Measurements from ENCODE around the gene ETNK1.
"Not testable (repeated sequence)": the region's sequence is repeated elsewhere in the genome, so short reads cannot be mapped to it uniquely, and the experiment has no call there.

Gene ETNK1

DNA sequence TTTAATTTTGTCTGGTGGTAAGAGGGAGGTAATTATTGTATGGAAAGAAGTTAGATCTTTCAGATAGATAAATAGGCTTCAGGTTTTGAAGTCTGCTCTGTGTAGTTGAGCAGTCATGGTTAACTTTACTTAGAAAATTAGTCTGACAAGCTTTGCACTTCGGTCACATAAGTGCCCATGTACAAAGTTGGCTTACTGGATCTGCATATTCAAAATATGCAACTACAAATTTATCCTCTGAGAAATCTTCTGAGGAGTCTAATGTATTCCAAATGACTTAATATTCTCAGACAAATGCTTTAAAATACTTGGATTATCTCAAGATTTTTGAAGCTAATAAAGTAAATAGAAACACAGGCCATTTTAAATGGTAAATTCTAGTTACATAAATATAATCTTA is 61.2 kb downstream of the ETNK1 start:
- Histone ChIP-seq H3K4me1 (ENCODE audit: insufficient read depth, low read length) (no peaks in the 10 kb centered on the region), H3K9ac (ENCODE audit: low read depth, low read length) (no peak overlapping the region), H3K9me3 (ENCODE audit: control insufficient read depth, insufficient read depth, low read length) (no peaks in the 10 kb centered on the region)

GRCh38 chr12:22687361-22688076 is 62.5 kb downstream of the ETNK1 start:
- Histone ChIP-seq H3K4me1 (ENCODE audit: insufficient read depth, low read length) (no peaks in the 10 kb centered on the region), H3K9ac (ENCODE audit: low read depth, low read length) (no peak overlapping the region), H3K9me3 (ENCODE audit: control insufficient read depth, insufficient read depth, low read length) (peaks cover under 1% of the 10 kb centered on the region), H3K36me3 (ENCODE audit: insufficient read depth, low read length) (no peaks in the 10 kb centered on the region)

More for the DNA sequence above, 61.2 kb downstream of the ETNK1 start:
- no peaks in the 10 kb centered on the region for H3K36me3 ChIP-seq (ENCODE audit: insufficient read depth, low read length)

DNA sequence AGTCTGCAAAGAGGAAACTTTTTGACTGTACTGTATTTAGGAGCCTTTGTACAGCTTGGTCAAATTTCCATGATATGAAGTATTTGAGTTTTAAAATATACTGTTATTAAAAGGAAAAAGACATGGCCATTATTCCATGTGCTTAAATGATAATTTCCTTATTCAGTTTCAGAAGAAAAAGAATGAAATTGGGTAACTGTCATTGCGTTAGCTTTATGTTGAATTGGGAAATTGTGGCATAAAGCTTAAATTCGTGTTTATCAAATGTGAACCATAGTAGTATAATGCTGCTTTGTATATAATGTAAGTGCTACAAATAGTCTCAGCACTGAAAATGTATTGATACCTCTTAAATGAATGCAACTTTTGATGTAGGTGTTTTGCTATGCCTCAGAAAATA is 64.9 kb downstream of the ETNK1 start:
- Histone ChIP-seq H3K36me3 (ENCODE audit: insufficient read depth, low read length) (no peaks in the 10 kb centered on the region), H3K9me3 (ENCODE audit: control insufficient read depth, insufficient read depth, low read length) (peaks cover 11% of the 10 kb centered on the region), H3K4me1 (ENCODE audit: insufficient read depth, low read length) (no peaks in the 10 kb centered on the region), H3K9ac (ENCODE audit: low read depth, low read length) (no peak overlapping the region)

DNA sequence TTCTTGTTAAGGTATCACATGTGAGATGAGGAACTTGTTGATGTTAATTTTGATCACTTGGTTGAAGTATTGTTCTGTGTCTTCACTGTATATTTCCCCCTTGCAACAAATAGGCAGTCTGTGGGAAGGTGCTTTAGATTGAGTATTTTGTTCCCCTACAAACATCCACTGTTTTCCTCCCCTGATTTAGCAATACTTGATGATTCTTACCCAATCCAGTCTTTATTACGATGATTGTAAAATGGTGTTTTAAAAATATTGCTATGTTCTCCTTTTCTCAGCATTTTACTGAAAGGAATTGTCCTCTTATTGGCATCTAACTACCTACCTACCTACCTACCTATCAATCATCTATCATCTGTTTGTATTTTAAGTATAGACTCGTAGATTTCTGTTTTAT is 66.3 kb downstream of the ETNK1 start:
- no peaks in the 10 kb centered on the region for H3K4me1 ChIP-seq (ENCODE audit: insufficient read depth, low read length)

DNA sequence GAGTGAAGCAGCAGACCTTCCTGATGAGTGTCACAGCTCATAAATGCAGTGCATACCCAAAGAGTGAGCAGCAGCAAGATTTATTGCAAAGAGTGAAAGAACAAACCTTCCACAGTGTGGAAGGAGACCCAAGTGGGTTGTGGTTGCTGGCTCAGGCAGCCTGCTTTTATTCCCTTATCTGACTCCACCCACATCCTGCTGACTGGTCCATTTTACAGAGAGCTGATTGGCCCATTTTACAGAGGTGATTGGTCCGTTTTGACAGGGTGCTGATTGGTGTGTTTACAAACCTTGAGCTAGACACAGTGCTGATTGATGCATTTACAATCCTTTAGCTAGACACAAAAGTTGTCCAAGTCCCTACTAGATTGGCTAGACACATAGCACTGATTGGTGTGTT is 67.5 kb downstream of the ETNK1 start:
- H3K36me3 ChIP-seq (ENCODE audit: insufficient read depth, low read length); H3K4me1 ChIP-seq (ENCODE audit: insufficient read depth, low read length); H3K9ac ChIP-seq (ENCODE audit: low read depth, low read length): not testable (repeated sequence)
- peaks cover 11% of the 10 kb centered on the region for H3K9me3 ChIP-seq (ENCODE audit: control insufficient read depth, insufficient read depth, low read length)

More for the DNA sequence above, 66.3 kb downstream of the ETNK1 start:
- H3K9ac ChIP-seq (ENCODE audit: low read depth, low read length) = no peak overlapping the region
- no peaks in the 10 kb centered on the region for H3K36me3 ChIP-seq (ENCODE audit: insufficient read depth, low read length)
- peaks cover 11% of the 10 kb centered on the region for H3K9me3 ChIP-seq (ENCODE audit: control insufficient read depth, insufficient read depth, low read length)

DNA sequence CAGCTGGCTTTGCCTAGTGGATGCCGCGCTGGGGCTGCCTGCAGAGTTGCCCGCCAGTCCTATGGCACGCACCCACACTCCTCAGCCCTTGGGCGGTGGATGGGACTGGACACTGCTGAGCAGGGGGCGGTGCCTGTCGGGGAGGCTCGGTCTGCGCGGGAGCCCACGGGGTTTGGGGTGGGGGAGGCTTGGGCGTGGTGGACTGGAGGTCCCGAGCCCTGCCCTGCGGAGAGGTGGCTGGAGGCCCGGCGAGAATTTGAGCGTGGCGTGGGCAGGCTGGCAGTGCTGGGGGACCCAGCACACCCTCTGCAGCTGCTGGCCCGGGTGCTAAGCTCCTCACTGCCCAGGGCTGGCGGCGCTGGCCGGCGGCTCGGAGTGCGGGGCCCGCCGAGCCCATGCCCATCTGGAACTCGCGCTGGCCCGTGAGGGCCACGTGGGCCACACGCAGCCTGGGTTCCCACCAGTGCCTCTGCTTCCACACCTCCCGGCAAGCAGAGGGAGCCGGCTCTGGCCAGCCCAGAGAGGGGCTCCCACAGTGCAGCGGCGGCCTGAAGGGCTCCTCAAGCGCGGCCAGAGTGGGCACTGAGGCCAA is 68.1 kb downstream of the ETNK1 start:
- Histone ChIP-seq H3K9ac (ENCODE audit: low read depth, low read length) (no peak overlapping the region), H3K4me1 (ENCODE audit: insufficient read depth, low read length) (peaks cover 4% of the 10 kb centered on the region; the same call in 1 of the 2 replicates), H3K36me3 (ENCODE audit: insufficient read depth, low read length) (no peaks in the 10 kb centered on the region), H3K9me3 (ENCODE audit: control insufficient read depth, insufficient read depth, low read length) (peaks cover 11% of the 10 kb centered on the region)

DNA sequence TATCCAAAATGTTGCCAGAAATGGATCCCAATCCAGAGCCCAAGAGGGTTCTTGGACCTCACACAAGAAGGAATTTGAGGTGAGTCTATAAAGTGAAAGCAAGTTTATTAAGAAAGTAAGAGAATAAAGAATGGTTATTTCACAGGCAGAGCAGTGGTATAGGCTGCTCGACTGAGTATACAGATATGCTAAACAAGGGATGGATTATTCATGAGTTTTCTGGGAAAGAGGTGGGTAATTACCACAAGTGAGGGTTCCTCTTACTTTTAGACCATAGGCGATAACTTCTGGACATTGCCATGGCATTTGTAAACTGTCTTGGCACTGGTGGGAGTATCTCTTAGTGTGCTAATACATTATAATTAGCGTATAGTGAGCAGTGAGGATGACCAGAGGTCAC is 73.6 kb downstream of the ETNK1 start:
- no peaks in the 10 kb centered on the region for H3K36me3 ChIP-seq (ENCODE audit: insufficient read depth, low read length)
- H3K4me1 ChIP-seq (ENCODE audit: insufficient read depth, low read length) = peaks cover 6% of the 10 kb centered on the region; the same call in 1 of the 2 replicates
- H3K9ac ChIP-seq (ENCODE audit: low read depth, low read length) = no peak overlapping the region
- peaks cover 4% of the 10 kb centered on the region; the same call in 1 of the 2 replicates for H3K9me3 ChIP-seq (ENCODE audit: control insufficient read depth, insufficient read depth, low read length)

GRCh38 chr12:22699705-22700104 is 74.7 kb downstream of the ETNK1 start:
- H3K9ac ChIP-seq (ENCODE audit: low read depth, low read length); H3K4me1 ChIP-seq (ENCODE audit: insufficient read depth, low read length); H3K36me3 ChIP-seq (ENCODE audit: insufficient read depth, low read length); H3K9me3 ChIP-seq (ENCODE audit: control insufficient read depth, insufficient read depth, low read length): not testable (repeated sequence)

DNA sequence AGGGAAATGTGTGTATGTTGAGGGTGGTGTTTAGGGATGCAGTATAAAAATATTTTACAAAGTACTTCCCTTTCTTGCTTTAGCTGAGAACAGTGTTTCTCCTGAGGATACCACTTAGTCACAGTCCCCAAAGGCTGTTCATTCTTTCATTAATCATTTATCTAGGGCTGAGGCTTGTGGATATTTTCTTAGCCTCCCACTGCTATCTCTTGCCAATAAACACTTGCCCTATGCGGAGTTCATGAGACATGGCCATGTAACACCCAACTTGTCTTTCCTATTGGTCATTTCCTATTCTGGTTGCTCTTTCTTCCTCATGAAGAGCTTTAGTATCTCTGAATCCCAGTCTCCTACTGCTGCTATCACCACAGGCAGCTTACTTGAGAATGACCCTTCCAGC is 75.1 kb downstream of the ETNK1 start:
- no peaks in the 10 kb centered on the region for H3K36me3 ChIP-seq (ENCODE audit: insufficient read depth, low read length)
- H3K4me1 ChIP-seq (ENCODE audit: insufficient read depth, low read length) = peaks cover 6% of the 10 kb centered on the region; the same call in 1 of the 2 replicates
- no peaks in the 10 kb centered on the region for H3K9me3 ChIP-seq (ENCODE audit: control insufficient read depth, insufficient read depth, low read length)
- H3K9ac ChIP-seq (ENCODE audit: low read depth, low read length) = no peak overlapping the region

- not testable (repeated sequence) for H3K36me3 ChIP-seq (ENCODE audit: insufficient read depth, low read length); H3K4me1 ChIP-seq (ENCODE audit: insufficient read depth, low read length); H3K9me3 ChIP-seq (ENCODE audit: control insufficient read depth, insufficient read depth, low read length)
Observed at GRCh38 chr12:22701216-22701809, 76.3 kb downstream of the ETNK1 start.

GRCh38 chr12:22702690-22703089 is 77.7 kb downstream of the ETNK1 start:
- no peak overlapping the region for H3K9ac ChIP-seq (ENCODE audit: low read depth, low read length)
- no peaks in the 10 kb centered on the region for H3K36me3 ChIP-seq (ENCODE audit: insufficient read depth, low read length)
- peaks cover 4% of the 10 kb centered on the region; the same call in 1 of the 2 replicates for H3K4me1 ChIP-seq (ENCODE audit: insufficient read depth, low read length)
- H3K9me3 ChIP-seq (ENCODE audit: control insufficient read depth, insufficient read depth, low read length) = no peaks in the 10 kb centered on the region

More at GRCh38 chr12:22701216-22701809, 76.3 kb downstream of the ETNK1 start:
- H3K9ac ChIP-seq (ENCODE audit: low read depth, low read length) = not testable (repeated sequence)

- Histone ChIP-seq H3K36me3 (ENCODE audit: insufficient read depth, low read length) (no peaks in the 10 kb centered on the region), H3K4me1 (ENCODE audit: insufficient read depth, low read length) (no peaks in the 10 kb centered on the region), H3K9me3 (ENCODE audit: control insufficient read depth, insufficient read depth, low read length) (no peaks in the 10 kb centered on the region), H3K9ac (ENCODE audit: low read depth, low read length) (no peak overlapping the region)
Observed at GRCh38 chr12:22709292-22709691, 84.3 kb downstream of the ETNK1 start.

GRCh38 chr12:22712083-22712482 is 87.1 kb downstream of the ETNK1 start:
- no peak overlapping the region for H3K9ac ChIP-seq (ENCODE audit: low read depth, low read length)
- H3K4me1 ChIP-seq (ENCODE audit: insufficient read depth, low read length) = no peaks in the 10 kb centered on the region
- H3K36me3 ChIP-seq (ENCODE audit: insufficient read depth, low read length) = no peaks in the 10 kb centered on the region
- H3K9me3 ChIP-seq (ENCODE audit: control insufficient read depth, insufficient read depth, low read length) = no peaks in the 10 kb centered on the region

DNA sequence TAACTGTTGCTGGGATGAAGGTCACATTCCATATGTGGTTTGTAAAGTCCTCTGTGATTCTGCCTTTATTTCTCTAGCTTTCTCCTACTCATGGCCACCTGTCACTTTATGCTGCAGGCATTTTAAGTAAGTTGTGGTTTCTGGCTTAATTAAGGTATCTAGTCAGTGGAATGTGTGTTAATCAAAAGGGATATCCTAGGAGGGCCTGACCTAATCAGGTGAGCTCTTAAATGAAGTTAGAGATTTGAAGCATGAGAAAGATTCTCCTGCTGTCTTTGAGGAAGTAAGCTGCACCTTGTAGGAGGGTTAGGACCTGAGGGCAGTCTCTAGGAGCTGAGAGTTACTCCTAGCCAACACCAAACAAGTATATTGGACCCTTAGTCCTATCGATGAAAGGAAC is 90.3 kb downstream of the ETNK1 start:
- Histone ChIP-seq H3K4me1 (ENCODE audit: insufficient read depth, low read length) (no peaks in the 10 kb centered on the region), H3K36me3 (ENCODE audit: insufficient read depth, low read length) (no peaks in the 10 kb centered on the region), H3K9me3 (ENCODE audit: control insufficient read depth, insufficient read depth, low read length) (no peaks in the 10 kb centered on the region), H3K9ac (ENCODE audit: low read depth, low read length) (no peak overlapping the region)

DNA sequence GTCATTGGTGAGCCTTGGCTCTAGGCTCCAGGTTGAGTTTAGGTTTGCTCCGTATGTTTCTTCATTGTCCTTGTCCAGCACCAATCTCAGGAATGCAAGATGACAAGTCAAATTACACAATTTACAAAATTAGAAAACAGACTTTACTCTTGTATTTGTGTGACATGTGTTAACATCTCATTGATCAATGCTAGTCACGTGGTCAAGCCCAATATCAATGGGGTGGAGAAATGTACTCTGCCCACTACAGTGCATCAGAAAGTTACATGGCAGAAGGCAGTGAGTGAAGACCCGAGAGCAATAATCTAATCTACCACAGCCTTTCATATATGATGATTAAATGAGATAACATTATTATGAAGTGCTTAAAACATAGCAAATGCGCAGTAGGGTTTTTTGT is 94.8 kb downstream of the ETNK1 start:
- no peaks in the 10 kb centered on the region for H3K36me3 ChIP-seq (ENCODE audit: insufficient read depth, low read length)
- no peak overlapping the region for H3K9ac ChIP-seq (ENCODE audit: low read depth, low read length)

More for the DNA sequence above, 94.8 kb downstream of the ETNK1 start:
- Histone ChIP-seq H3K9me3 (ENCODE audit: control insufficient read depth, insufficient read depth, low read length) (no peaks in the 10 kb centered on the region), H3K4me1 (ENCODE audit: insufficient read depth, low read length) (no peaks in the 10 kb centered on the region)
